ENCODE data around the gene RLF. TPM values are rescaled to one million over a fixed set of nuclear protein-coding genes. Genes with fewer than 3 reads are reported as not detected.

Gene RLF
- polyA plus RNA-seq, 1 donor (not counting 4 experiments of a cell fraction or from before 2014, with no cell fraction given): 10.7 TPM

DNA sequence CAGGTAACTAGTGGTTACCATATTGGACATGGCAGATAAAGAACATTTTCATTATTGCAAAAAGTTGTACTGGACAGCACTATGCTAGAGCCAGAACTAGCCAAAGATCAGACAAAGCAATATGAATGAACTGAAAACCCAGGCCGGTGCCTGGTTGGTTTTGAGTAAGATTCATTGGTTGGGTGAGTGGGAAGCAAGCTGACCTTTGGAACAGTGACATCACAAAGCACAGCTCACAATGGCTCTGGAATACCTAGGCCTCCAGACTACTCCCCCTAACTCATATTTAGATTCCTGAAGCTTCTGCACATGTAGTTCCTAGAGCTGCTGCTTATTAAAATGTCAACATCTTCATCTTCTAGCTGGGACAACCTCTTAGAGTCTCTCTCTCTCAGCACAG, 86.5 kb downstream of the RLF start, which contains the start of gene TMCO2:
TMCO2 (plus strand) TSS at position 283 of the 400 bp plus-strand sequence; CDS start at position 340, 57 bp downstream.
- H3K27ac ChIP-seq (ENCODE audit: control insufficient read depth, insufficient read depth, low read length): no peak within 1 kb of the TSS
- no peaks in the 10 kb centered on the region for H3K36me3 ChIP-seq (ENCODE audit: control insufficient read depth in 2 of 2, extremely low read depth in 1 of 2, insufficient read depth in 2 of 2, low read length in 2 of 2)
- H4K20me1 ChIP-seq (ENCODE audit: control insufficient read depth, extremely low read depth, insufficient read depth, low read length): no peaks in the 10 kb centered on the region

DNA sequence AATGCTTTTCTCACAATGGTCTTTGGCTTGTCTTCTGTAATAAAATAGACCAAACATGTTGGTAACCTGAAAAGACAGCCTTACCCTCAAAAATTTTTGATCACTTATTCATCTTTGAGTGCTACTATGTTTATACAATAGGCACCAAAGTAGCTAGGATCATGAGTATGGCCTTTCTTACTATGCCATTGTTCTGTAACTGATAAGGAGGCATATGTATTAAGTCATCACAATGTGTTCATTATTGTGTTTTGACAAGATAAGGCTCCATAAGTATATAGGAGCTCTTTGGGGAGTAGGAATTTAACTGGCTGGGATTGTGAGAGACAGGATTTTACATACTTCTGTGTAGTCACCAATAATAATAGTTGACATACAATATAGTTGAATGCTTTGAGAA, 87.2 kb downstream of the RLF start:
- no peak overlapping the region for H3K4me3 ChIP-seq (ENCODE audit: control insufficient read depth in 2 of 3, extremely low read depth in 1 of 3, insufficient read depth in 2 of 3, low read depth in 1 of 3, low read length in 3 of 3)
- dilution Hi-C loops (cut with MboI; ENCODE audit: extremely low pct_ligation_motif_present, low sequenced_read_pairs): no loop called here

More for the DNA sequence above, 86.5 kb downstream of the RLF start, which contains the start of gene TMCO2:
- H3K79me2 ChIP-seq (ENCODE audit: control insufficient read depth, insufficient read depth, low read length): no peaks in the 10 kb centered on the region
- TF ChIP-seq, protein P1, sequence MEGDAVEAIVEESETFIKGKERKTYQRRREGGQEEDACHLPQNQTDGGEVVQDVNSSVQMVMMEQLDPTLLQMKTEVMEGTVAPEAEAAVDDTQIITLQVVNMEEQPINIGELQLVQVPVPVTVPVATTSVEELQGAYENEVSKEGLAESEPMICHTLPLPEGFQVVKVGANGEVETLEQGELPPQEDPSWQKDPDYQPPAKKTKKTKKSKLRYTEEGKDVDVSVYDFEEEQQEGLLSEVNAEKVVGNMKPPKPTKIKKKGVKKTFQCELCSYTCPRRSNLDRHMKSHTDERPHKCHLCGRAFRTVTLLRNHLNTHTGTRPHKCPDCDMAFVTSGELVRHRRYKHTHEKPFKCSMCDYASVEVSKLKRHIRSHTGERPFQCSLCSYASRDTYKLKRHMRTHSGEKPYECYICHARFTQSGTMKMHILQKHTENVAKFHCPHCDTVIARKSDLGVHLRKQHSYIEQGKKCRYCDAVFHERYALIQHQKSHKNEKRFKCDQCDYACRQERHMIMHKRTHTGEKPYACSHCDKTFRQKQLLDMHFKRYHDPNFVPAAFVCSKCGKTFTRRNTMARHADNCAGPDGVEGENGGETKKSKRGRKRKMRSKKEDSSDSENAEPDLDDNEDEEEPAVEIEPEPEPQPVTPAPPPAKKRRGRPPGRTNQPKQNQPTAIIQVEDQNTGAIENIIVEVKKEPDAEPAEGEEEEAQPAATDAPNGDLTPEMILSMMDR (optimal IDR thresholded peaks at IDR 0.05 in 1 of 3, IDR thresholded peaks at IDR 0.05 in 1 of 3, conservative IDR thresholded peaks at IDR 0.05 in 1 of 3; ENCODE audit: extremely low read depth in 1 of 3, insufficient read depth in 2 of 3, low read length in 3 of 3): no peak
- TF ChIP-seq EZH2 (IDR thresholded peaks at IDR 0.05; ENCODE audit: low read length): no peak
- FAIRE-seq: no peak
- no peak for DNase-seq (ENCODE audit: low read depth, low spot score)
- no peak within 1 kb of the TSS for H3K4me2 ChIP-seq (ENCODE audit: control insufficient read depth, extremely low read depth, insufficient read depth, low read depth, low read length)
- H3K4me1 ChIP-seq (ENCODE audit: control insufficient read depth, extremely low read depth, insufficient read depth, low read length): peaks cover 7% of the 10 kb centered on the region
- H3K4me3 ChIP-seq (ENCODE audit: control insufficient read depth in 2 of 3, extremely low read depth in 1 of 3, insufficient read depth in 2 of 3, low read depth in 1 of 3, low read length in 3 of 3): no peak within 1 kb of the TSS
- no peaks in the 10 kb centered on the region for H3K27me3 ChIP-seq (ENCODE audit: control insufficient read depth, extremely low read depth, insufficient read depth, low read length)
- no peaks in the 10 kb centered on the region for H3K9me1 ChIP-seq (ENCODE audit: control insufficient read depth, extremely low read depth, insufficient read depth, low read length)
- dilution Hi-C loops (cut with MboI; ENCODE audit: extremely low pct_ligation_motif_present, low sequenced_read_pairs): no loop called here
- H3K9ac ChIP-seq (ENCODE audit: control insufficient read depth, extremely low read depth, insufficient read depth, low read length): no peak within 1 kb of the TSS
- H3K9me3 ChIP-seq (ENCODE audit: control insufficient read depth, low read depth, low read length): no peaks in the 10 kb centered on the region
- H2AFZ ChIP-seq (ENCODE audit: control insufficient read depth, low read length): no peak within 1 kb of the TSS

More for the DNA sequence above, 87.2 kb downstream of the RLF start:
- no peak for FAIRE-seq
- no peaks in the 10 kb centered on the region for H3K27me3 ChIP-seq (ENCODE audit: control insufficient read depth, extremely low read depth, insufficient read depth, low read length)
- no peaks in the 10 kb centered on the region for H3K9me3 ChIP-seq (ENCODE audit: control insufficient read depth, low read depth, low read length)
- H2AFZ ChIP-seq (ENCODE audit: control insufficient read depth, low read length): no peak overlapping the region
- H3K9me1 ChIP-seq (ENCODE audit: control insufficient read depth, extremely low read depth, insufficient read depth, low read length): no peaks in the 10 kb centered on the region
- H3K27ac ChIP-seq (ENCODE audit: control insufficient read depth, insufficient read depth, low read length): no peak overlapping the region
- DNase-seq (ENCODE audit: low read depth, low spot score): no peak
- H3K4me1 ChIP-seq (ENCODE audit: control insufficient read depth, extremely low read depth, insufficient read depth, low read length): peaks cover 7% of the 10 kb centered on the region
- H3K9ac ChIP-seq (ENCODE audit: control insufficient read depth, extremely low read depth, insufficient read depth, low read length): no peak overlapping the region
- TF ChIP-seq, protein P1 (optimal IDR thresholded peaks at IDR 0.05 in 1 of 3, IDR thresholded peaks at IDR 0.05 in 1 of 3, conservative IDR thresholded peaks at IDR 0.05 in 1 of 3; ENCODE audit: extremely low read depth in 1 of 3, insufficient read depth in 2 of 3, low read length in 3 of 3): no peak
- TF ChIP-seq EZH2 (IDR thresholded peaks at IDR 0.05; ENCODE audit: low read length): no peak
- H3K79me2 ChIP-seq (ENCODE audit: control insufficient read depth, insufficient read depth, low read length): no peaks in the 10 kb centered on the region
- no peak overlapping the region for H3K4me2 ChIP-seq (ENCODE audit: control insufficient read depth, extremely low read depth, insufficient read depth, low read depth, low read length)
- no peaks in the 10 kb centered on the region for H3K36me3 ChIP-seq (ENCODE audit: control insufficient read depth in 2 of 2, extremely low read depth in 1 of 2, insufficient read depth in 2 of 2, low read length in 2 of 2)
- H4K20me1 ChIP-seq (ENCODE audit: control insufficient read depth, extremely low read depth, insufficient read depth, low read length): no peaks in the 10 kb centered on the region
